HG02798 (cell line): ENCODE results near the gene VAX1.
"Not testable (repeated sequence)": the region's sequence is repeated elsewhere in the genome, so short reads cannot be mapped to it uniquely, and the experiment has no call there.

Experiments
- ATAC-seq: cut with Tn5 transposase; IDR thresholded peaks from one replicate; pipeline ENCODE4 v1.9.1; 2021; ENCODE audit warnings: mild to moderate bottlenecking; ENCODE audit not compliant: unreplicated experiment, poor library complexity

VAX1 gene

GRCh38 chr10:117137911-117138642 lies at the start of gene VAX1:
Gene VAX1, minus strand, starts transcription at chr10:117138270. Its CDS starts 214 bp downstream, at chr10:117138056.
- ATAC-seq = no peak

GRCh38 chr10:117186832-117187615 lies 49.0 kb upstream of the VAX1 start:
- no peak for ATAC-seq

- ATAC-seq = not testable (repeated sequence)
Measured at GRCh38 chr10:117185817-117186216, 47.7 kb upstream of the VAX1 start.

GRCh38 chr10:117184821-117185220 lies 46.8 kb upstream of the VAX1 start:
- no peak for ATAC-seq

- ATAC-seq = no peak
Measured at GRCh38 chr10:117184296-117184695, 46.2 kb upstream of the VAX1 start.

GRCh38 chr10:117178190-117178589 lies 40.1 kb upstream of the VAX1 start:
- ATAC-seq = no peak

- peak; percentile 62 for ATAC-seq
Measured at GRCh38 chr10:117175901-117176534, 37.9 kb upstream of the VAX1 start.

- peak; percentile 36 for ATAC-seq
Measured at GRCh38 chr10:117175215-117175900, 37.3 kb upstream of the VAX1 start.

- peak; percentile 85 for ATAC-seq
Measured at GRCh38 chr10:117174439-117175214, 36.6 kb upstream of the VAX1 start.

GRCh38 chr10:117170244-117170643 lies 32.2 kb upstream of the VAX1 start:
- no peak for ATAC-seq

GRCh38 chr10:117169480-117169879 lies 31.4 kb upstream of the VAX1 start:
- no peak for ATAC-seq

- ATAC-seq = no peak
Measured at GRCh38 chr10:117168729-117169128, 30.7 kb upstream of the VAX1 start.

- ATAC-seq = peak; percentile 93
Measured at GRCh38 chr10:117167789-117168674, 30.0 kb upstream of the VAX1 start.

GRCh38 chr10:117167346-117167788 lies 29.3 kb upstream of the VAX1 start:
- no peak for ATAC-seq

GRCh38 chr10:117166418-117167345 lies 28.6 kb upstream of the VAX1 start:
- ATAC-seq = no peak

GRCh38 chr10:117165538-117166417 lies 27.7 kb upstream of the VAX1 start:
- no peak for ATAC-seq
